A172 (cell line): ENCODE measurements around the gene UXS1. TPM values are rescaled to one million over a fixed set of nuclear protein-coding genes. Genes with fewer than 3 reads are reported as not detected.

Experiments
- DNase-seq: peaks from one replicate; pipeline ENCODE4 v3.0.0-alpha.2; 2015; ENCODE audit warnings: low spot score
- total RNA-seq: library from RNA; depleted of rRNA; stranded (reverse); fragments of >200 nt; shearing (Covaris generic); gene quantifications from 2 replicates; pipeline ENCODE4 v1.2.3, GENCODE V29; 2014

Gene UXS1
- total RNA-seq, 1 experiment from 2014 or later, result 31.5 TPM

DNA sequence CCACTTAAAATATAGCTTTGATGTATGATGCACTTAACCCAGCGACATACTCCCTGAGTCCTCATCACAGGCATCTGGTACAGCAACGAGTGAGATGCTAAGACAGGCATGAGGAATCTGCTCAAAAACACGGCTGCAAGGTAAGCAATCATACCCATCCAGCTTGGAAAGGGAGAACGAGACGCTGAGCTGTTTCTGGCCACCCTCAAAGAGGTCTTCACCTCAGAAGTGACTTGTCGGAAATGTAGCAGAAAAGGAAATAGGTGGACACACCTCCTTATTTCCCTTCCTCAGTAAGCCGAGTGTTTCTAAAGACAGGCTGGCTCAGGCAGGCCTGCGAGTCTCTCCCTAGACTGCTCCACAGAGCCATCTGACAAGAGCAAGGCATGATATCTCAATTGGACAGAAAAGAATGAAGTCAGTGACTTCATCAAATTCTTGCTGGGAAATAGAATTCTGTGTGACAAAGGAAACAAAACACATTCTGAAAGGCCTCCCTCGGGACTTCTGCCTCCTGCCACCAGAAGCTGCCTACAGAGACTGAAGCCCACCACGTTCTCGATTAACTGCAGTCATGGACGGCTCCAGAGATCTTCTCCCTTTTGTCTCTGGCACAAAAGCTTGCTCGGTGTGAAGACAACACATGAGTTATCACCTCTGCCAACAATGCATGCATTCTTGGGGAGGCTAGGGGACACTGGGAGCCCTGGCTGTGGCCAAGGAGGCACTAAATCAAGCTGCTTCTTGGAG lies 84.3 kb downstream of the UXS1 start:
- no peak for DNase-seq

DNA sequence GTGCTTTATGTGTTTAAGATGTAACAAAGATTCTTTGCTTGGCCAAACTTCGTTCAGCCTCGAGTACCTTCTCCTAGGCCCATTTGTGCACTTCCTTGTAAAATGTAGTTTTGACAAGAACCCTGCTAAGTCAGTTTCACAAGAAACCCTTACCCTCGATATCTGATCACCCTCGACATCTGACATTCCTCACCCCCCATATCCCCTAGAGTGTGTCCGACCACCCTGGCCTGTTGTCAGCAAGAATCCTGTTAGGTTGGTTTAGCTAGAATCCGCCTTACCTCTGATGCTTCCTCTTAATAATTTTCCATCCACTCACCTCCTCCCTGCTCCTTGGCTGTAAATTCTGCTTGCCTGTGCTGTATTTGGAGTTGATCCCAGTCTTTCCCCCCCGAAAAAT lies 85.3 kb downstream of the UXS1 start:
- DNase-seq, result no peak

DNA sequence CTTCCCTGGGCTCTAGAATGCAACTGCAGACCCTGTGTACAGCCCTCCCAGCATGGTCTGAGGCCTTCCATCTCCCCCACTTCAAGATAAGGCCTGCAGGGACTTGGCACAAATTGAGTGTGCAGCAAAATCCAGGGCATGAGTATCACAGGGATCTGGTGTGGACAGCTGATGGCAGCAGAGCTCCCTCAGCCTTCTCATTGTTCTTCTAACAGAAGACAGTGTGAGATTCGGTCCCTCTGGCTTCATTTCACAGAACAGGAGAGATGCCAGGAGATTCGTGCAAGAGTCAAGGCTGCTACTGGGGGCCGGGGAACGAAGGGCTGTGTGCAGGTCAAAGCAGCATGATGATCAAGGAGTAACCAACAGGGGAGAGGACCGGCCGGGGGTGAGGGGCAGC lies 85.8 kb downstream of the UXS1 start:
- peak; percentile 41 for DNase-seq

DNA sequence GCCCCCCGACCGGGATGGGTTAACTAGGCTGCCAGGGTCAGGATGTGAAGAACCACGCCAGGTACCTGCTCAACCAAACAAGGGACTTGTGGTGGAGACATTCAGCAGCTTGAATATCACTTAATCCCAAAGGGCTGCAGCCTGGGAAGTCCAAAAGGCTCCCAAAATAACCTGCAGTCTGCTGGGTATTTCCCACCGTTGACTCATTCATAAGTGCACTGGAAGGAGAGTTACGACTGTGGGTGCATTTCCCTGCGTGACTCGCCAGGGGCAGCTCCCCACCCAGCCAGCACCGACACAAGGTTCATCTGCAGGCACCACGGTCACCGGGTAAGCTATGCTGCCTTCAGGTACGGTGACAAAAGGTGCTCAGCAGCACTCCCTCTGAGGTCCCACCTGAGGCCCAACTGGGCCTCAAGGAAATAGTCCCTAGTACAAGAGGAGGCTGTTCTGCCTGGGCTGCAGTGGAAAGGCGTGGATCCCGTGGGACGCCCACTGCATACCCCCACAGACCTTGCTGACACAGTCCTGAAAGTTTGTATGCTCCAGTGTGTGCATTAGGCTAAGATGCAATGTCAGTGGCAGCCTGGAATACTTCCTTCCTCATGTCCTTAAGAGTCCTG lies 86.5 kb downstream of the UXS1 start:
- peak; percentile 74 for DNase-seq

DNA sequence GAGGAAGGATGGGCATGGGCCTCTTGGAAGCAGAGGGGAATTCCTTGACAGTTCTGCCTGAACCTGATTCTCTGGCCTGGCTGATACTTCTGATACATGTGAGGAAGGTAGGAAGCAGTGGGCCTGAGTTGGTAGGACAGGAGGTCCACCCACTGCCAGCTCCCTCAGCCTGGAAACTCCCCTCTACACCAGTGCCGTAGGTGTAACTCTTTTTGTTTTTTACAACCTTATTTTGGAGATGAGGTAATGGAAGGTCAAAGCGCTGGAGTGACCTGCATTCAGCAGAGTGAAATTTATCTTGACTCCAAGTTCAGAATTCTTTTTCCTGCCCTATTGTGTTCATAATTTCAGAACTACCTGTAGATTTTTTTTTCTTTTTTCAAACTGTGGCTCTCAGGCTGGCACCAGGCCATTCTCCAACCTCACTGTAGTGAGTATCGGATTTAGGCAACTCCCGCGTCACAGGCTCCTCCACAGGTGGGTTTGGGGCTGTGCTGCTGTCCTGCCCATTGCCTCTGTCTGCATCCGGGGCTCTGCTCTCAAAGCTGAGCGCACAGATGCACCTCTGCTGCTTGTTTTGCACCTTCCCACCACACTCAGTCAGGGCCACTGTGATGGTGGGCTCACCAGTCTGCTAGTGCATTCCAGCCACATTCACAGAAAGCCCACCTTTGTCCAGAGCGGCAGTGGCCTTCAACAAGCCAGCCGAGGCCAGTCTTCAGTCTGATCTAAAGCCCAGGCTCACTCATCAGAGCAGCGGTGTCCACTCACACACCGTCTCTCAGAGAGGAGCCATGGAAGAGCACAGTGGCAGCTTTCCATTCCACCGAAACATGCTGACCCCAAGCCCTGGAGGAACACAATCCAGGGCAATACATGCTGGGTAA lies 87.2 kb downstream of the UXS1 start:
- DNase-seq, result no peak

DNA sequence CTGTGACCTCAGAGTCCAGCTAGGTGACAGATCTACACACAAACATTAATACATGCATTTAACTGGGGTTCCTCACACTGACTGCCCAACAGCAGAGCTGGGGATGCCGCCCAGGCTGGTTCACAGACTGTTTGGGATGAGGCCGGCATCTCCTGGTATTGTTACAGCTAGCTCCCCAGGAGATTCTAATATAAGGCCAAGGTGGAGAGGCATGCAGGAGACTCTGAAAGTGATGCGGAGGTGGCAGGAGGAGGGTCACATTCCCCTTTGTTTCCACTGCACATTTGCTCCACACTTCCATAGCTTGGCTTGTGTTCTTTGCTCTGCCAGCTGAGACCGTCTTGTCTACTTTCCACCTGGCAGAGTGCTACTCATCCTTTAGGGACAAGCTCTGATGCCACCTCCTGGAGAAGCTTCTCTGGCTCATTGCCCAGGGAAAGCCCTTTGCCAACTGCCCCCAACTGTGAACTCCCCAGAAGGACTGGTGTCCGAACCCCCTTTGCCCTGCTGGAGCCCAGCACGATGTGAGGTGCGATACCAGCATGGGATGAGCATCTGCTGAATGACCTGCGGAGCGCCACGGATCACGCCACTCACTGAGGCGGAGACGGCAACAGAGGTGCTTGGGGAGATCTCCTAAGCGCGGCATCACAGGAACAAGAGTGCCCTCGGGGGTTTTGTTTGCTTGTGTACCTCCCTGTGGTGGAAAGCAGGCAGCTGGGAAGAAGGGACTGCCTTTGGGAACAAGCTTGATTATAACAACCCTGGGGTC lies 88.8 kb downstream of the UXS1 start:
- DNase-seq, result no peak

DNA sequence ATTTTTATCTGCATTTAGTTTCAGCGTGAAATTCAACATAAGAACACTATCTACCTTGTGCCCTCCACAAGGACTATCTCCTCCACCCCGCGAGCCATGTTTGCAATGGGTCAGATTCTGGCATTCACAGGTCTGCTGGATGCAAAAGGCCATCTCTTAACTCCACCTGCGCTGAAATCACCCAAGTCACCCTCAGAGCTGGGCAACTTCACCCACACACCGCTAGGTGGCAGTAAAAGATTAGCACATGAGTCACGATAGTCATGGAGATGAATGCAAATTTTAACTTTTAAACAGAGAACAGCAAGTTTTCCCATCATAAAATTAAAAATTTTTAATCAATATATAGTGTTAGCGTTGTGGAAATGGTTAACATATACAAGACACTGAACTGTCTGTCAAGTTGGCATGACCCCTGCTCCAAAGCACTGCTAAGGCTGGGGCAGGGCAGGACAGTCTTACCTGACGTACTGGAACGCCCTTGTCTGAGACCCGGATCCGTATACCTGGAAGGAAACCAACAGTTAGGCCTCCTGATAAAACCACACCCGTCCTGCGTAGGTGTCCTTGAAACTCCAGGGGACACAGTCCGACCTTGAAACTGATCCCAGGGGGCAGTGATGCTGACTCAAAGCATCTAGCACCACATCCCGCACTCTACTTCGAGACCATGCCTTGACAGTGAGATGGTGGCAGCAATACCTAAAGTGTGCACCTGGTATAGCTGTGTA lies 89.6 kb downstream of the UXS1 start:
- DNase-seq, result peak; percentile 61

DNA sequence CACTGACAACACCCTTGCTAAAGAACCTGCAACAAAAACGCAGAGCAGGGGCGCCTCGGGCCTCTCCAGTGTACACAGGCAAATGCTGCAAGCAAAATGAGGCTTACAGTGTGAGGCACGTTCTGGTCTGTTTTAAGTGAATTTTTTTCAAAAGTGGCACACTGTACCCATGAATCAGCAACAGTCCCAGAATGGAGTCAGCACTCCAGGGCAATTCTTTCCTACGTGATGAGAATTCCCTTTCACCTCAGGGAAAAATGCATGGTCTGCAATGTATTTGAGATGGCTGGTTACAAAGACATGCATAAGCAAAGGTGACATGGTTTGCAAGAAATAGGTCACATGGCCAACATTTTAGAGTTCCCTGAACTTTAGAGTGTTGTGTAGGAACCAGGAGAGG lies 94.4 kb downstream of the UXS1 start:
- no peak for DNase-seq

DNA sequence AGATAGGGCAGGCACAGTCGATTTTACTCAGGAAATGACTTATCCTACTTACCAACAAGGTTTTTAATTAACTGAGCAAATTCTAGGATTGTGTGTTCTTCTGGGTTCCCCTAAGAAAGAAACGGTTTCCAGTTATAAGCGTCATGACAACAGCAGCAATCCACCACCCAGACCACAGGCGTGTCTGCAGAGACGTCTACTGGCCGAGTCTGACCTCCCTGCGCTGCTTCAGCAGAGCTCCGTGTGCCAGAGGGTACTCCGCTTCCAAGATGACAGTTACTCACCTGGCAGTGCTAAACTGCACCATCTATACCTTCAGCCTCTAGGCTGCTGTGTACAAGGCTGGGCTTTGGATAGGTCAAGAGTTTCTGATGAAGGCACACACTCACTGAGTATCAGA lies 95.4 kb downstream of the UXS1 start:
- DNase-seq, result no peak

DNA sequence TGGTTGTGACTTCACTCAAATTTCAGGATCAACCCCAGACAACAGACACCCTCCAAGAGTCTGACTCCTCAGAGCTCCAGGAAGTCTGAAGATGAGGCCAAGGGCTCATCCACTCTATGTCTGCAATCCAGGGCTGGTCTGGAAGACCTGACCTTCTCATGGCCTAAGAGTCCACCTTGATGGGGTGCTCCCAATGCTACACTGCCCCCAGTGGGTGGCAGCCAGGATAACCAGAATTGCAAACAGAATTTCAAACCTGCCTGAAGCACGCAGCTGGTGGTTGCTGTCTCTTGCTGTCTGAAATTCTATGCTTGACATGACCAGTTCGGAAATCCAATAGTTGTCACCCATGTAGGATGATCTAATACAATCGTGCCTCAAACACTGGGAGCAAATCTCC lies 96.0 kb downstream of the UXS1 start:
- DNase-seq, result no peak

DNA sequence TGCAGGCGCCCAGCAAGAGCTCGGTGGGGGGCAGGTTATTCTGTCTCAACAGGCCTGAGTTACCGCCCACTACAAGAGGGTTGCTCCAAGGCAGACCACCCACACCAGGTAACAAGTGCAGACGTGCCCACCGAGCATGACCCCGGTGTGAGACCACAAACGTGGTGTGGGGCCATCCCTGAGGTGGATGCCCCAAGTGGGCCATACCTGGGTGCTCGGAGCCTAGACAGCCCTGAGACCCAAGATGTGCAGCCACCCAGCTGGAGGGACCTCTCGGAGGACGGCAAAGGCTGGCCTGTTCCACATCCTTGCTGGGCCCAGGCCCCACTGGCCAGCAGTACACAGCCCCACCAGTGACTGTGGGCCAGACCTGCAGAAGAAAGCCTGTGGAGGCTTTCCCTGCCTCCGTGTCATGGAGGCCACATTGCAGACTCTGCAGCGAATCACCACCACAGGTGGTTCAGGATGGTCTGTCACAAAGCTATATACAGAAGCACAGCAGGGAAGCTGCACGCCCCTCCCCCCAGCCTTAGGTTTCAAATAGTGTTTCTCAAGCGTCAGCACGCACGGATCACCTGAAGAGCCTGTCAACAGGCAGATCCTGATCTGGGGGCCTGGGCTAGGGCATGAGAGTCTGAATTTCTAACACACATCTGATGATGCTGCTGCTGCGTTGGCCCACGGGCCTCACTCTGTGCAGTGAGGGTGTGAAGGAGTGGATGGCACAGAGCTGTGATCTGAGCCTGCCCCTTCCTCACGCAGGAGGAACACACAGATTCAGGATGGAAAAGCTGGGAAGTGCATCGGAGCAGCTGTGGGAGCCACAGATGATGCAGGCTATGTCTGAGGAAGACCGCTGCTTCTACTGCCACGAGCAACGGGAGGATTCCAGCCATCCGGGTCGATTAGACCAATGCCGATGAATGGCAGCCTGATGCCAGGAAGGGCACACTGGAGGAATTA lies 96.8 kb downstream of the UXS1 start:
- no peak for DNase-seq

DNA sequence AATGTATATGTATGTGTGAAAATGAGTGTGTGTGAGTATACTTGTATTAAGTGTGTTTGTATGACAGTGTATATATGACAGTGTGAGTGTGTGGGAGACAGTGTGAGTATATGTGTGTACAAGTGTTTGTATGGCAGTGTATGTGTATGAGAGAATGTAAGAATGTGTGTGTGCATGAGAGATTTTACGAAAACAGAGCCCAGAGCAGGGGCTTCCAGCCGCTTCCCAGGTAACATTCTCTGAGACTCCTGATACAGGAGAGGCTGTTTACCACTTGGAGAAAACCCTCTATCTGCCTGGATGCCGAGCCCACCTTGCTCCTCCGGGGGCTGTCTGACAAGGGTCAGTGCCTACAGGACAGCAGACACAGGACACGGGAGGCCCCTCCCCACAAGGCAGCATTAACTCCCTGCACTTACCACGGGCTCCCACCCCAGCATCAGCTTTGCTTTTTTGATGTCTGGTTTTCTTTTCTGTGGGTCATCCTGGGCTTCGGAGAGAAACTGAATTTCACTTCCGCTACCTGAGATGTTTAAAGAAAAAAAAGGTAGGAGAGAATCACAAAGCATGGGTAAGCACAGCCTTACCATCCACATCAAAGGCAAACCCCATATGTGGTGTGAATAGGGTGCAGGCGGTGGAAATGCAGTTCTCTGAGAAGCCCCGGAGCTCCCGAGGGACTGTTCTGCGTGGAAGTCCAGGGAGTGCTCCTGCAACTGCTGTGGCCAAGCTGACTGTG lies 97.6 kb downstream of the UXS1 start:
- DNase-seq, result no peak

DNA sequence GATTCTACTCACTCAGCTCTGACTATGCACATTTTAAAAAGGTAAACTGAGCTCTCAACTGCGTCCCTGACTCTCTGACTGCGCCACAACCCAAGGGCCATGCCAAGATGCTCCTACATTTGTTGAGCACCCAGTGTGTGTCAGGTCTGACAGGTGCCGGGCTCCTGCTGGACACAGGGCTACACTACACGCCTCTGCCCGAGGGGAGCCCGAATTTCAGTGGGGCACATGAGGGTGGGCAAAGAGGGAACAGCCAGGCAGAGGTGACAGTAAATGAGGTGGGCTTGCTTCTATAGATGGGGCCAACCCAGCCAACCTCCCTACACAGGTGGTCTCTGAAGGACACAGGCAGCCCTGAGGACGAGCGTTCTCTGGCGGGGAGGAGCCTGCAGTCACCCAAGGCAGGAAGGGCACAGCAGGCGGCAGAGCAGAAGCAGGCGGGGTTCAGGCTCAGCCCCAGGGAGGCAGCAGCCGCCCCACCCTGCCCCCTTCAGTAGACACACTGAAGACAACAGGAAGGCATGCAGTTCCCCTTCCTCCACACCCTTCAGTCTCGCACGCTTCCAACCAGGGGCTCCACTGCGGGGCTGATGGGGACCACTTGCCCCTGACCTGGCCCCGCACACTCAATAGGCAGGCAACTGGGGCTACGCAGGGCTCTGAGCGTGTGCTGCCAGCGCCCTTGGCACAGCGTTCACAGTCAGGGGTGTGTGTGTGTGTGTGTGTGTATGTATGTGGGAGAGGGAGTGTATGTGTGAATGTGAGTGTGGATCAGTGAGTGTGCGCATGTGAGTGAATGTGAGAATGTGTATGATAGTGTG lies 98.4 kb downstream of the UXS1 start:
- DNase-seq, result no peak

DNA sequence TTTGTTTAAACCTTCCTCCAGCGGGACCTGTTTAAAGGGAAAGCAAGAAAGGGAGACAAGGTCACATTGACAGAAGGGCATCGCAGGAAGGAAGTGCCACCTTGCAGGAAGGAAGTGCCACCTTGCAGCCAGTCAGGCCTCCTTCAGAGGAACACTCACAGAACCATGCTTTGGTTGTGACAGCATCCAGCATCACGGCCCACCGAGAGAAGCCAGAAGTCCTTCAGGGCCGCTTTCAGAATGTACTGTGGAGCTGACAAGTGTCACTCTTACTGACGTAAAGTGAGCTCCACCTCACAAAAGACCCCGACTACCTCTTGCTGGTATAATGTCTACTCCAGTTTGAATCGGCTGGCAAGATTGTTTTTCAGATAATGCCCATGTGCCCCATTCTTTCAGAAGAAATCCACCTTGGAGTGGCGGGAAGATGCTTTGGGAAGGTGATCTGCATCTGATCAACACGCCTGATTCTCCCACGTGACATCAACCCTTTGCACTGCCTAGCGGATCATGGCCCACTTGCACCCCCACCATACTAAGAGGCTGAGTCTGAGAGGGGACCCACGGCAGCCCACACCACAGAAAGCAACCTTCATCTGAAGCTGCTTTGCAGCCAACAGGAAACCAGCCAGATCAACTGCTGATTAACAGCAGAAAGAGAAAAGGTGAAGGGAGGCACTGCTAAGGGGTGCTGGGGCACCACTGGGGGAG lies 99.8 kb downstream of the UXS1 start:
- DNase-seq, result no peak

DNA sequence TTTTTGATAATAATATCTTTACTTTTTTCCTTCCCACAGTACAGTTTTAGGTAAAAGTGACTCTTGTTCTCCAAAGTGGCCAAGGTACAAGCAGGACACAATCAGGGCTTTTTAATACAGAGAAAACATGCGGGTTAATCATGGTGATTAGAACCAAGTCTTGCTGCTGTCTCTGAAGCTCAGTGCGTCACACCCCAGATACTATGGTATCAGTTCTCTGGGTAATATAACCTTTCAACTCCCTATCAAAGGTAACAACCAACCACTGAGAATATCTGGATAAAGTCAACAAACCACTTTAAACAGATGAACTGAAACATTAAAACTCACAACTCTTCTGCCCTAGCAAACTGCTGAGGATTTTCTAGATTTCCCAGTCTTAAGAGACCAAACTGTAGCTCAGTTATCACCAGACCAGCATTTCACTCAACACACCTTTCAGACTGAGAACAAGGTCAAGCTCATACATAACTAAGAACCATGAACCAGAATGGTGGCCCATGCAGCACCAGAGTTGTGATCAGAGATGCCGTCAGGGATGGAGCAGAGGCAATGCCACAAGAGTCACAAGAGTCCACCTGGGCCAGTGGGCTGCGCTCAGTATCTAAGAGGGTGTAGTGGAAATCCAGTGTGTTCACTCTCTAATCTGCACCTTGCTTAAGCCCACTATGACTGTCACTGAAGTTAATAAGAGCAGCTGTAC lies 103.0 kb downstream of the UXS1 start:
- DNase-seq, result no peak

DNA sequence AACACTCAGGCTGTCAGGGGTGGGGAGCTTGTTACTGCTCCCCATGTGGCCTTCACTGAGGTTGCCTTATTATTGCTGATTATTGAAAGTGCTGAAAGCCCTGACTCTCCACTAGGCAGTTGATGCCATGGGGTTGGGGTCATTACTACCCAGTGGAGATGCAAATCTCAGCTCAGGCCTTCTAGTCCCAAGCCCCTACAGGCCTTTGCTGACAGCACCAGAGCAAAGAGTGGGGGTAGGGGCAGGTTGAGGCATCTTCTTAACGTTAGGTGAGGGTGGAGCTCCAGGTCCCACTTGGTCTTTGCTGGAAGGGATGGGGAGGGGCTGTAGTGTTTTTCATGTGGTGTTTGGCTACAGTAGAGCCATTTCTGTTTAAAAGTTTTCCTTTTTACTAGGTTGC lies 104.5 kb downstream of the UXS1 start:
- no peak for DNase-seq
